Endothelial cell of umbilical vein (primary cell): ENCODE data around the gene DGKD. TPM values are rescaled to one million over a fixed set of nuclear protein-coding genes. Genes with fewer than 3 reads are reported as not detected.

Source experiments
- BruUV-seq: library from RNA; stranded (reverse); fragments of 400-500 nt; replicated peaks from 2 replicates; lab custom pipeline; 2021; lab: Mats Ljungman, UMichigan
- CTCF ChIA-PET: fragments of 300-600, 350-600 bp; sonication (Branson Sonifier 250); formaldehyde crosslinking; loops from one replicate; lab custom pipeline; 2021; ENCODE audit warnings: antibody characterized with exemption, inconsistent platforms; lab: Charles Lee
- POLR2A ChIA-PET: fragments of 300-600, 350-600 bp; sonication (Branson Sonifier 250); formaldehyde crosslinking; loops from one replicate; lab custom pipeline; 2021; ENCODE audit warnings: antibody characterized with exemption, inconsistent platforms; lab: Charles Lee
- DNase-seq: peaks from one replicate; pipeline ENCODE4 v3.0.0-alpha.2; 2011; ENCODE audit warnings: low read depth, low spot score
- FAIRE-seq: peaks from 2 replicates; lab custom pipeline; 2011; peaks lifted over from hg19 to GRCh38; lab: Jason Lieb, UNC
- H2AFZ ChIP-seq: 2 replicates; pipeline ENCODE4 v1.6.0; 2012; ENCODE audit warnings: low read depth, low read length, control low read depth, inconsistent platforms
- H3K27ac ChIP-seq: 2 replicates; pipeline ENCODE4 v1.5.1; 2011; ENCODE audit warnings: low read depth, mild to moderate bottlenecking, control low read depth, low read length, moderate library complexity; ENCODE audit not compliant: insufficient read depth
- H3K27me3 ChIP-seq, 2 experiments: 2 replicates each; pipeline versions ENCODE4 v1.6.0 to v1.6.1; 2011; ENCODE audit warnings: low read length in 2 of 2, mixed read lengths in 1 of 2; ENCODE audit not compliant: control insufficient read depth in 2 of 2, insufficient read depth in 2 of 2
- H3K36me3 ChIP-seq, 2 experiments: 2 replicates in 1 of 2; 3 replicates in 1 of 2; pipeline ENCODE4 v1.5.1; 2011; ENCODE audit warnings: low read length in 2 of 2, mild to moderate bottlenecking in 1 of 2, moderate library complexity in 1 of 2; ENCODE audit not compliant: control insufficient read depth in 2 of 2, insufficient read depth in 2 of 2; ENCODE audit errors: extremely low read depth in 1 of 2
- H3K4me1 ChIP-seq: 3 replicates; pipeline ENCODE4 v1.5.1; 2011; ENCODE audit warnings: mild to moderate bottlenecking, low read length; ENCODE audit not compliant: control insufficient read depth, insufficient read depth; ENCODE audit errors: extremely low read depth
- H3K4me2 ChIP-seq: 2 replicates; pipeline ENCODE4 v1.6.1; 2011; ENCODE audit warnings: low read length, control low read depth, mixed read lengths; ENCODE audit not compliant: insufficient read depth
- H3K4me3 ChIP-seq, 3 experiments: fragments of 200-600 bp in 1 of 3; sonication (generic), shearing (Covaris generic) in 1 of 3; replicated peaks in 1 of 3; 2 replicates each; pipeline ENCODE4 v1.5.1; 2011 to 2016; ENCODE audit warnings: control low read depth in 3 of 3, low read length in 3 of 3, mild to moderate bottlenecking in 2 of 3, inconsistent platforms in 1 of 3, low read depth in 1 of 3, moderate library complexity in 1 of 3; ENCODE audit not compliant: insufficient read depth in 1 of 3
- H3K79me2 ChIP-seq: 2 replicates; pipeline ENCODE4 v1.6.0; 2012; ENCODE audit warnings: low read length, inconsistent platforms; ENCODE audit not compliant: control insufficient read depth, insufficient read depth
- H3K9ac ChIP-seq: replicated peaks from 2 replicates; pipeline ENCODE3; 2011; ENCODE audit warnings: low read length, control low read depth; ENCODE audit not compliant: insufficient read depth; ENCODE audit errors: extremely low read depth
- H3K9me1 ChIP-seq: replicated peaks from 3 replicates; pipeline ENCODE4 v1.6.0; 2011; ENCODE audit warnings: mild to moderate bottlenecking, low read length; ENCODE audit not compliant: control insufficient read depth, insufficient read depth; ENCODE audit errors: extremely low read depth
- H3K9me3 ChIP-seq: replicated peaks from 2 replicates; pipeline ENCODE4 v1.5.1; 2012; ENCODE audit warnings: low read length, inconsistent platforms; ENCODE audit not compliant: control insufficient read depth, insufficient read depth
- H4K20me1 ChIP-seq: replicated peaks from 2 replicates; pipeline ENCODE3; 2011; ENCODE audit warnings: mild to moderate bottlenecking, low read length; ENCODE audit not compliant: control insufficient read depth, insufficient read depth; ENCODE audit errors: extremely low read depth
- EZH2 ChIP-seq: IDR thresholded peaks from 2 replicates; pipeline ENCODE4 v1.6.1; 2012; ENCODE audit warnings: borderline replicate concordance, low read depth, mild to moderate bottlenecking, moderate library complexity, low read length, inconsistent platforms; ENCODE audit not compliant: severe bottlenecking
- FOS ChIP-seq: IDR thresholded peaks from 2 replicates; pipeline ENCODE4 v1.6.1; 2011; ENCODE audit warnings: mild to moderate bottlenecking, low read length, moderate library complexity, borderline replicate concordance; ENCODE audit not compliant: insufficient read depth
- GATA2 ChIP-seq: IDR thresholded peaks from 2 replicates; pipeline ENCODE4 v1.7.0; 2011; ENCODE audit warnings: low read depth, mild to moderate bottlenecking, moderate library complexity, mixed read lengths, low read length; ENCODE audit not compliant: insufficient read length, insufficient read depth
- JUN ChIP-seq: IDR thresholded peaks from 2 replicates; pipeline ENCODE4 v1.6.1; 2011; ENCODE audit warnings: borderline replicate concordance, low read depth; ENCODE audit not compliant: insufficient read length, insufficient read depth
- MAX ChIP-seq: IDR thresholded peaks from 2 replicates; pipeline ENCODE4 v1.6.1; 2011; ENCODE audit not compliant: insufficient read depth, insufficient read length
- MYC ChIP-seq: IDR thresholded peaks from one replicate; pipeline ENCODE4 v1.6.1; 2011; ENCODE audit warnings: mild to moderate bottlenecking, low read depth, low read length
- POLR2A ChIP-seq: IDR thresholded peaks from 2 replicates; pipeline ENCODE4 v1.6.1; 2012; ENCODE audit warnings: low read depth, mild to moderate bottlenecking, control low read depth, low read length
- POLR2AphosphoS5 ChIP-seq: IDR thresholded peaks from 2 replicates; pipeline ENCODE4 v1.6.1; 2012; ENCODE audit warnings: low read depth, mild to moderate bottlenecking, control low read depth, low read length, moderate library complexity; ENCODE audit not compliant: insufficient read depth
- dilution Hi-C: fragments of 300-500 bp; cut with MboI; formaldehyde crosslinking; loops from one replicate; pipeline ENCODE4 v1.15.0; 2019; ENCODE audit warnings: low sequenced_read_pairs; ENCODE audit not compliant: extremely low pct_ligation_motif_present
- intact Hi-C: fragments of 100-400 bp; cut with micrococcal nuclease; formaldehyde crosslinking; loops from one replicate; pipeline ENCODE4 v1.10.0; 2022
- polyA plus RNA-seq, 4 experiments: library from polyadenylated mRNA; depleted of rRNA in 3 of 4; stranded (reverse) in 3 of 4; unstranded in 1 of 4; fragments of >200 nt; gene quantifications; 2 replicates each; pipeline versions ENCODE4 v1.2.1 to v1.2.3, GENCODE V29; 2011 to 2012; ENCODE audit warnings: missing spikeins in 1 of 4
- total RNA-seq: library from RNA; stranded (reverse); gene quantifications from 2 replicates; pipeline ENCODE4 v1.2.3, GENCODE V29; 2021
- TF ChIP-seq, protein P1 (sequence below), 2 donors: IDR thresholded peaks; 1 replicate in 1 of 2; 2 replicates in 1 of 2; pipeline ENCODE4 v1.5.1; 2011; ENCODE audit warnings: low read length in 2 of 2, mild to moderate bottlenecking in 2 of 2, moderate library complexity in 2 of 2, control low read depth in 1 of 2, inconsistent platforms in 1 of 2, low read depth in 1 of 2; ENCODE audit not compliant: insufficient read depth in 1 of 2; ENCODE audit errors: extremely low read depth in 1 of 2

The DGKD gene
- total and polyA plus RNA-seq, 2 donors (not counting 3 experiments of a cell fraction or from before 2014, with no cell fraction given): 10.8 to 36.6 TPM

DNA sequence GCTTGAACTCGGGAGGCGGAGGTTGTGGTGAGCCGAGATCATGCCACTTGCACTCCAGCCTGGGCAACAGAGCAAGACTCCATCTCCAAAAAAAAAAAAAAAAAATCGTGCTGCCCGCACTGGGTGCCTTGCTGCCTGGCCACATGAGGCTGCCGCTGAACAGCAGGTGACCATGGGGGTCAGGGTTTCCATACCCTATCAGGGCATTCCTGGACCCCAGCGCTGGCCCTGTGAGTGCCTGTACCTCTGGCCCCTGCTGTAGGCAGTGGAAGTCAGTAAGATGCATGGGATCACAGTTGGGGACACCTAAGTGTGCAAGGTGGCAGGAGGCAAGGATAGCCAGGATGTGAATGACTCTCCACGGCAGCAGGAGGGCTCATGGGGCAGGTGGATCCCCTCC is 27.8 kb upstream of the DGKD start:
- H2AFZ ChIP-seq: no peak overlapping the region
- no peak overlapping the region for H3K4me3 ChIP-seq
- H3K27ac ChIP-seq: no peak overlapping the region
- H3K79me2 ChIP-seq: no peaks in the 10 kb centered on the region
- no peaks in the 10 kb centered on the region for H3K9me3 ChIP-seq
- H3K4me2 ChIP-seq: no peak overlapping the region
- H3K9ac ChIP-seq: no peak overlapping the region
- dilution Hi-C loops (no loop called here), intact Hi-C loops (no loop called here)
- no peak for TF ChIP-seq JUN
- no peak for TF ChIP-seq POLR2A
- TF ChIP-seq MAX: no peak
- no peak for TF ChIP-seq GATA2
- TF ChIP-seq, protein P1, sequence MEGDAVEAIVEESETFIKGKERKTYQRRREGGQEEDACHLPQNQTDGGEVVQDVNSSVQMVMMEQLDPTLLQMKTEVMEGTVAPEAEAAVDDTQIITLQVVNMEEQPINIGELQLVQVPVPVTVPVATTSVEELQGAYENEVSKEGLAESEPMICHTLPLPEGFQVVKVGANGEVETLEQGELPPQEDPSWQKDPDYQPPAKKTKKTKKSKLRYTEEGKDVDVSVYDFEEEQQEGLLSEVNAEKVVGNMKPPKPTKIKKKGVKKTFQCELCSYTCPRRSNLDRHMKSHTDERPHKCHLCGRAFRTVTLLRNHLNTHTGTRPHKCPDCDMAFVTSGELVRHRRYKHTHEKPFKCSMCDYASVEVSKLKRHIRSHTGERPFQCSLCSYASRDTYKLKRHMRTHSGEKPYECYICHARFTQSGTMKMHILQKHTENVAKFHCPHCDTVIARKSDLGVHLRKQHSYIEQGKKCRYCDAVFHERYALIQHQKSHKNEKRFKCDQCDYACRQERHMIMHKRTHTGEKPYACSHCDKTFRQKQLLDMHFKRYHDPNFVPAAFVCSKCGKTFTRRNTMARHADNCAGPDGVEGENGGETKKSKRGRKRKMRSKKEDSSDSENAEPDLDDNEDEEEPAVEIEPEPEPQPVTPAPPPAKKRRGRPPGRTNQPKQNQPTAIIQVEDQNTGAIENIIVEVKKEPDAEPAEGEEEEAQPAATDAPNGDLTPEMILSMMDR (IDR thresholded peaks at IDR 0.05; ENCODE audit: extremely low read depth in 1 of 2, insufficient read depth in 1 of 2, low read depth in 1 of 2, low read length in 2 of 2): no peak
- no peak for TF ChIP-seq MYC
- TF ChIP-seq FOS: no peak
- no peak for TF ChIP-seq POLR2AphosphoS5
- no peak for TF ChIP-seq EZH2
- no peaks in the 10 kb centered on the region for H3K9me1 ChIP-seq
- FAIRE-seq: no peak
- ChIA-PET CTCF (interaction anchor here (0.6 kb wide), 1 partner anchor 16 kb away, joined by 4 read pairs; no protein-coding TSS in a partner anchor), POLR2A (no interaction called here)
- no peaks in the 10 kb centered on the region for H3K27me3 ChIP-seq
- H4K20me1 ChIP-seq: no peaks in the 10 kb centered on the region
- no peaks in the 10 kb centered on the region for H3K36me3 ChIP-seq
- no peaks in the 10 kb centered on the region for H3K4me1 ChIP-seq
- BruUV-seq: no TSS peak
- no peak for DNase-seq
